H1 (cell line): ENCODE measurements around the gene MVD. TPM values are rescaled to one million over a fixed set of nuclear protein-coding genes. Genes with fewer than 3 reads are reported as not detected.
A peak's percentile ranks its signal among the peaks of the same experiment; 100 is the strongest.

Experiments used
- CTCF ChIA-PET: fragments of 300-600 bp; sonication (Branson Sonifier 250); formaldehyde crosslinking; loops from one replicate; lab custom pipeline; 2021; ENCODE audit not compliant: partially characterized antibody; lab: Charles Lee
- POLR2A ChIA-PET: fragments of 300-600 bp; sonication (Branson Sonifier 250); formaldehyde crosslinking; loops from one replicate; lab custom pipeline; 2021; ENCODE audit warnings: inconsistent platforms; ENCODE audit not compliant: partially characterized antibody; lab: Charles Lee
- DNase-seq, 2 experiments: peaks; one replicate each; pipeline versions ENCODE4 v3.0.0 to v3.0.0-alpha.2; 2010 to 2022; ENCODE audit warnings: low spot score in 2 of 2, low read depth in 1 of 2, mixed read lengths in 1 of 2
- FAIRE-seq: peaks from 2 replicates; lab custom pipeline; 2011; peaks lifted over from hg19 to GRCh38; lab: Jason Lieb, UNC
- H2AFZ ChIP-seq: 2 replicates; pipeline ENCODE4 v1.8.1; 2012; ENCODE audit warnings: low read length, inconsistent platforms
- H2AK5ac ChIP-seq: 2 replicates; pipeline ENCODE4 v1.6.1; 2013; ENCODE audit warnings: low read depth, low read length
- H2BK120ac ChIP-seq: replicated peaks from 2 replicates; pipeline ENCODE3; 2013; ENCODE audit warnings: low read depth, low read length, inconsistent platforms
- H2BK12ac ChIP-seq: 2 replicates; pipeline ENCODE4 v1.6.1; 2013; ENCODE audit warnings: low read depth, low read length
- H2BK15ac ChIP-seq: 2 replicates; pipeline ENCODE4 v1.6.1; 2013; ENCODE audit warnings: low read length
- H2BK20ac ChIP-seq: 2 replicates; pipeline ENCODE4 v1.6.1; 2013; ENCODE audit warnings: low read length
- H2BK5ac ChIP-seq: 2 replicates; pipeline ENCODE4 v1.6.1; 2013; ENCODE audit warnings: low read depth, low read length
- H3K14ac ChIP-seq: 2 replicates; pipeline ENCODE4 v1.6.1; 2013; ENCODE audit warnings: inconsistent platforms; ENCODE audit not compliant: insufficient read length
- H3K18ac ChIP-seq: 2 replicates; pipeline ENCODE4 v1.6.1; 2013; ENCODE audit warnings: low read length; ENCODE audit errors: extremely low read depth
- H3K23ac ChIP-seq: 2 replicates; pipeline ENCODE4 v1.6.1; 2013; ENCODE audit warnings: inconsistent platforms; ENCODE audit not compliant: insufficient read length
- H3K23me2 ChIP-seq: 2 replicates; pipeline ENCODE4 v1.6.1; 2013; ENCODE audit warnings: low read depth, low read length
- H3K27ac ChIP-seq: 2 replicates; pipeline ENCODE4 v1.6.1; 2011; ENCODE audit warnings: low read depth, low read length, inconsistent platforms
- H3K27me3 ChIP-seq, 4 experiments: replicated peaks in 1 of 4; 1 replicate in 1 of 4; 2 replicates in 3 of 4; pipeline versions ENCODE4 v1.6.1 to v1.8.1; 2011 to 2013; ENCODE audit warnings: low read length in 3 of 4, mild to moderate bottlenecking in 3 of 4, inconsistent platforms in 2 of 4, mixed read lengths in 2 of 4, moderate library complexity in 1 of 4; ENCODE audit not compliant: control insufficient read depth in 3 of 4, insufficient read depth in 3 of 4; ENCODE audit errors: extremely low read depth in 1 of 4
- H3K36me3 ChIP-seq, 4 experiments: 2 replicates each; pipeline versions ENCODE4 v1.6.1 to v1.8.1; 2011 to 2013; ENCODE audit warnings: mild to moderate bottlenecking in 4 of 4, low read length in 3 of 4, moderate library complexity in 2 of 4, control low read depth in 1 of 4, inconsistent platforms in 1 of 4; ENCODE audit not compliant: insufficient read depth in 4 of 4, control insufficient read depth in 2 of 4
- H3K4ac ChIP-seq: replicated peaks from 2 replicates; pipeline ENCODE3; 2013; ENCODE audit warnings: low read length, low read depth, mixed read lengths, inconsistent platforms; ENCODE audit not compliant: insufficient read length
- H3K4me1 ChIP-seq, 4 experiments: replicated peaks in 1 of 4; 1 replicate in 1 of 4; 2 replicates in 3 of 4; pipeline versions ENCODE4 v1.6.1 to v1.8.1; 2011 to 2013; ENCODE audit warnings: low read length in 3 of 4, inconsistent platforms in 2 of 4, mixed read lengths in 1 of 4; ENCODE audit not compliant: insufficient read depth in 4 of 4, control insufficient read depth in 3 of 4
- H3K4me2 ChIP-seq, 2 experiments: 2 replicates each; pipeline versions ENCODE4 v1.6.1 to v1.8.1; 2011 to 2013; ENCODE audit warnings: low read depth in 2 of 2, low read length in 2 of 2, control low read depth in 1 of 2, inconsistent platforms in 1 of 2, mild to moderate bottlenecking in 1 of 2; ENCODE audit not compliant: insufficient read depth in 1 of 2
- H3K4me3 ChIP-seq, 4 experiments: fragments of 200-600, 300-600 bp in 1 of 4; sonication (generic), shearing (Covaris generic), sonication (Bioruptor Twin) in 1 of 4; 2 replicates each; pipeline versions ENCODE4 v1.5.1 to v1.8.1; 2011 to 2016; ENCODE audit warnings: low read length in 4 of 4, low read depth in 3 of 4, control low read depth in 2 of 4, inconsistent platforms in 2 of 4, mild to moderate bottlenecking in 2 of 4, mixed read lengths in 1 of 4, moderate library complexity in 1 of 4; ENCODE audit not compliant: insufficient read depth in 2 of 4; ENCODE audit errors: extremely low read depth in 1 of 4
- H3K56ac ChIP-seq: replicated peaks from 2 replicates; pipeline ENCODE3; 2013; ENCODE audit warnings: low read depth, mild to moderate bottlenecking, mixed read lengths, low read length, inconsistent platforms; ENCODE audit not compliant: insufficient read length
- H3K79me1 ChIP-seq: 2 replicates; pipeline ENCODE4 v1.6.1; 2013; ENCODE audit warnings: low read depth, low read length, control low read depth
- H3K79me2 ChIP-seq, 2 experiments: 2 replicates each; pipeline versions ENCODE4 v1.6.1 to v1.8.1; 2012 to 2013; ENCODE audit warnings: low read length in 2 of 2, mild to moderate bottlenecking in 2 of 2, inconsistent platforms in 1 of 2; ENCODE audit not compliant: insufficient read depth in 2 of 2, control insufficient read depth in 1 of 2
- H3K9ac ChIP-seq, 4 experiments: replicated peaks in 1 of 4; 1 replicate in 1 of 4; 2 replicates in 3 of 4; pipeline versions ENCODE4 v1.6.1 to v1.8.1; 2011 to 2013; ENCODE audit warnings: low read depth in 3 of 4, low read length in 3 of 4, control low read depth in 2 of 4, mild to moderate bottlenecking in 2 of 4, moderate library complexity in 2 of 4, inconsistent platforms in 1 of 4; ENCODE audit errors: extremely low read depth in 1 of 4
- H3K9me3 ChIP-seq, 2 experiments: 2 replicates each; pipeline versions ENCODE4 v1.6.1 to v1.8.1; 2012 to 2013; ENCODE audit warnings: mild to moderate bottlenecking in 2 of 2, moderate library complexity in 2 of 2, control low read depth in 1 of 2, inconsistent platforms in 1 of 2, low read depth in 1 of 2, low read length in 1 of 2, mixed read lengths in 1 of 2; ENCODE audit not compliant: insufficient read depth in 2 of 2
- H4K20me1 ChIP-seq, 2 experiments: replicated peaks in 1 of 2; 2 replicates each; pipeline versions ENCODE3 to v1.8.1; 2011 to 2013; ENCODE audit warnings: inconsistent platforms in 2 of 2, low read length in 2 of 2, mild to moderate bottlenecking in 1 of 2; ENCODE audit not compliant: insufficient read depth in 2 of 2, control insufficient read depth in 1 of 2
- H4K5ac ChIP-seq: 2 replicates; pipeline ENCODE4 v1.6.1; 2013; ENCODE audit warnings: low read length, low read depth, mixed read lengths, inconsistent platforms; ENCODE audit not compliant: insufficient read length
- H4K8ac ChIP-seq: 2 replicates; pipeline ENCODE4 v1.8.0; 2013; ENCODE audit warnings: mild to moderate bottlenecking, moderate library complexity, low read length, inconsistent platforms; ENCODE audit not compliant: insufficient read depth; ENCODE audit errors: extremely low read depth
- H4K91ac ChIP-seq: replicated peaks from 2 replicates; pipeline ENCODE3; 2013; ENCODE audit warnings: low read length, mixed read lengths, inconsistent platforms; ENCODE audit not compliant: insufficient read length
- ATF3 ChIP-seq: IDR thresholded peaks from 2 replicates; pipeline ENCODE4 v1.6.1; 2011; ENCODE audit warnings: low read depth, mild to moderate bottlenecking, low read length; ENCODE audit not compliant: insufficient read depth
- CHD2 ChIP-seq: IDR thresholded peaks from 2 replicates; pipeline ENCODE4 v1.6.1; 2012; ENCODE audit warnings: low read length, improper control_type of control experiment
- E2F6 ChIP-seq: IDR thresholded peaks from 2 replicates; pipeline ENCODE4 v1.6.1; 2012; ENCODE audit warnings: inconsistent platforms
- JUN ChIP-seq: IDR thresholded peaks from 2 replicates; pipeline ENCODE4 v1.6.1; 2011; ENCODE audit warnings: low read depth, mild to moderate bottlenecking, improper control_type of control experiment, low read length
- NANOG ChIP-seq: IDR thresholded peaks from 2 replicates; pipeline ENCODE4 v1.6.1; 2011; ENCODE audit warnings: low read length, low read depth, mild to moderate bottlenecking, inconsistent platforms; ENCODE audit not compliant: insufficient read depth, poor library complexity, severe bottlenecking
- SP1 ChIP-seq: IDR thresholded peaks from 2 replicates; pipeline ENCODE4 v1.6.1; 2011; ENCODE audit warnings: low read depth, low read length
- SP4 ChIP-seq: IDR thresholded peaks from 2 replicates; pipeline ENCODE4 v1.6.1; 2012; ENCODE audit warnings: low read length, inconsistent platforms
- SUZ12 ChIP-seq: fragments of 200-600 bp; sonication (generic); IDR thresholded peaks from 2 replicates; pipeline ENCODE4 v1.6.1; 2012; ENCODE audit warnings: mild to moderate bottlenecking, inconsistent platforms, low read length, moderate library complexity, mixed read lengths
- TBP ChIP-seq: IDR thresholded peaks from 2 replicates; pipeline ENCODE4 v1.6.1; 2011; ENCODE audit warnings: low read depth, low read length, improper control_type of control experiment
- WGBS, 2 experiments: shearing (Covaris generic) in 1 of 2; methylation state at CpG; one replicate each; pipeline versions ENCODE4 v1.1.6 to v1.1.7; 2013 to 2015; ENCODE audit warnings: low lambda C conversion rate in 2 of 2, mixed read lengths in 2 of 2, inconsistent platforms in 1 of 2, low coverage in 1 of 2, missing lambda C conversion rate in 1 of 2; ENCODE audit not compliant: insufficient replicate concordance in 2 of 2, insufficient coverage in 1 of 2, insufficient read length in 1 of 2; ENCODE audit errors: extremely low coverage in 1 of 2, missing lambda C conversion rate in 1 of 2; 5-methylcytosine and 5-hydroxymethylcytosine counted together
- polyA plus RNA-seq, 7 experiments: library from polyadenylated mRNA; depleted of rRNA in 3 of 7; stranded (reverse) in 5 of 7; unstranded in 2 of 7; fragments of >200 nt in 5 of 7; fragments of 200-250 nt in 2 of 7; gene quantifications; 1 replicate in 5 of 7; 2 replicates in 1 of 7; 4 replicates in 1 of 7; pipeline versions ENCODE4 v1.2.1 to v1.2.3, GENCODE V29; 2011 to 2013; ENCODE audit warnings: missing spikeins in 2 of 7, mixed read lengths in 2 of 7
- total RNA-seq: library from RNA; stranded (reverse); fragmentation: NEBNext Ultra II Directional; extraction: Animal tissue kit (Norgen Biotek cat#: 25700); gene quantifications from 2 replicates; pipeline ENCODE4 v1.2.1, GENCODE V29; 2021
- TF ChIP-seq, protein P1 (sequence below): IDR thresholded peaks from 2 replicates; pipeline ENCODE4 v1.6.1; 2012; ENCODE audit warnings: inconsistent platforms

Gene MVD
- total and polyA plus RNA-seq, 2 of the 8 experiments (the other 6 are each of a cell fraction or from before 2014, with no cell fraction given) = 47.2 to 77.3 TPM

- CTCF ChIA-PET = interaction anchor here (0.5 to 2.3 kb wide), 2 partner anchors 19 to 69 kb away, joined by 3 to 9 read pairs; no protein-coding TSS in a partner anchor
- POLR2A ChIA-PET = interaction anchor here (1.3 kb wide), 1 partner anchor 113 kb away, joined by 3 read pairs; no protein-coding TSS in a partner anchor
- FAIRE-seq = no peak
- TF ChIP-seq JUN (no peak), E2F6 (no peak), NANOG (no peak), SP1 (no peak), ATF3 (no peak), TBP (no peak), SUZ12 (no peak), CHD2 (no peak), SP4 (no peak)
- TF ChIP-seq, protein P1, sequence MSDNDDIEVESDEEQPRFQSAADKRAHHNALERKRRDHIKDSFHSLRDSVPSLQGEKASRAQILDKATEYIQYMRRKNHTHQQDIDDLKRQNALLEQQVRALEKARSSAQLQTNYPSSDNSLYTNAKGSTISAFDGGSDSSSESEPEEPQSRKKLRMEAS = no peak
Observed at GRCh38 chr16:88691924-88692560, 29.2 kb upstream of the MVD start.

More at GRCh38 chr16:88691924-88692560, 29.2 kb upstream of the MVD start:
- H4K20me1 ChIP-seq = peaks cover 0 to 1% of the 10 kb centered on the region in 2 experiments
- H3K56ac ChIP-seq = no peak overlapping the region
- H3K4me1 ChIP-seq = peaks cover 0 to 3% (median 0%) of the 10 kb centered on the region in 4 experiments; a peak in 3 of 7 replicates
- H2BK12ac ChIP-seq = no peak overlapping the region
- no peak overlapping the region for H2AK5ac ChIP-seq
- H3K27ac ChIP-seq = no peak overlapping the region
- no peak overlapping the region for H3K4me2 ChIP-seq
- H3K36me3 ChIP-seq = peaks cover 0 to 4% (median under 1%) of the 10 kb centered on the region in 4 experiments; a peak in 3 of 8 replicates
- no peaks in the 10 kb centered on the region for H3K9me3 ChIP-seq
- 0 out of 7 replicates have a peak overlapping the region, but pooled peaks of 1 of the 4 experiments have one; percentile 38 for H3K9ac ChIP-seq
- no peak overlapping the region for H3K4me3 ChIP-seq
- no peak overlapping the region for H3K18ac ChIP-seq
- H4K8ac ChIP-seq = no peak overlapping the region
- H2BK15ac ChIP-seq = no peak overlapping the region
- no peak overlapping the region for H2AFZ ChIP-seq
- no peak for DNase-seq
- H3K27me3 ChIP-seq = peaks cover 0 to 6% (median 5%) of the 10 kb centered on the region in 4 experiments; a peak in 3 of 7 replicates
- no peak overlapping the region for H3K23ac ChIP-seq
- no peak overlapping the region for H2BK120ac ChIP-seq
- no peak overlapping the region for H3K14ac ChIP-seq
- no peak overlapping the region for H2BK20ac ChIP-seq
- H4K91ac ChIP-seq = no peak overlapping the region
- no peak overlapping the region for H4K5ac ChIP-seq
- no peaks in the 10 kb centered on the region for H3K79me2 ChIP-seq
- no peak overlapping the region for H3K4ac ChIP-seq
- H2BK5ac ChIP-seq = no peak overlapping the region
- no peaks in the 10 kb centered on the region for H3K79me1 ChIP-seq
- 90% methylated on average over 17 of the region's 26 CpGs; no CpG with 5 or more reads in 1 of the 2 experiments for WGBS, 2 experiments
- H3K23me2 ChIP-seq = no peaks in the 10 kb centered on the region
